Fibroblast of pulmonary artery (primary cell): ENCODE results near the gene KCNMA1.

Source experiments
- DNase-seq: peaks from one replicate; pipeline ENCODE4 v3.0.0-alpha.2; 2010; ENCODE audit warnings: low read depth
- H3K4me3 ChIP-seq: replicated peaks from 2 replicates; pipeline ENCODE4 v1.5.1; 2011; ENCODE audit warnings: low read depth, mild to moderate bottlenecking, control low read depth, low read length, moderate library complexity
- TF ChIP-seq, protein P1 (sequence below): IDR thresholded peaks from 2 replicates; pipeline ENCODE4 v1.5.1; 2011; ENCODE audit warnings: mild to moderate bottlenecking, control low read depth, low read length, inconsistent platforms; ENCODE audit errors: missing control alignments

The KCNMA1 gene

GRCh38 chr10:77566236-77566635 is 71.4 kb downstream of the KCNMA1 start:
- no peak for DNase-seq
- H3K4me3 ChIP-seq, result no peak overlapping the region
- TF ChIP-seq, protein P1, sequence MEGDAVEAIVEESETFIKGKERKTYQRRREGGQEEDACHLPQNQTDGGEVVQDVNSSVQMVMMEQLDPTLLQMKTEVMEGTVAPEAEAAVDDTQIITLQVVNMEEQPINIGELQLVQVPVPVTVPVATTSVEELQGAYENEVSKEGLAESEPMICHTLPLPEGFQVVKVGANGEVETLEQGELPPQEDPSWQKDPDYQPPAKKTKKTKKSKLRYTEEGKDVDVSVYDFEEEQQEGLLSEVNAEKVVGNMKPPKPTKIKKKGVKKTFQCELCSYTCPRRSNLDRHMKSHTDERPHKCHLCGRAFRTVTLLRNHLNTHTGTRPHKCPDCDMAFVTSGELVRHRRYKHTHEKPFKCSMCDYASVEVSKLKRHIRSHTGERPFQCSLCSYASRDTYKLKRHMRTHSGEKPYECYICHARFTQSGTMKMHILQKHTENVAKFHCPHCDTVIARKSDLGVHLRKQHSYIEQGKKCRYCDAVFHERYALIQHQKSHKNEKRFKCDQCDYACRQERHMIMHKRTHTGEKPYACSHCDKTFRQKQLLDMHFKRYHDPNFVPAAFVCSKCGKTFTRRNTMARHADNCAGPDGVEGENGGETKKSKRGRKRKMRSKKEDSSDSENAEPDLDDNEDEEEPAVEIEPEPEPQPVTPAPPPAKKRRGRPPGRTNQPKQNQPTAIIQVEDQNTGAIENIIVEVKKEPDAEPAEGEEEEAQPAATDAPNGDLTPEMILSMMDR, result no peak

- DNase-seq, result no peak
- H3K4me3 ChIP-seq, result no peak overlapping the region
- TF ChIP-seq, protein P1, result no peak
Observed at GRCh38 chr10:77565590-77566023, 72.0 kb downstream of the KCNMA1 start.

DNA sequence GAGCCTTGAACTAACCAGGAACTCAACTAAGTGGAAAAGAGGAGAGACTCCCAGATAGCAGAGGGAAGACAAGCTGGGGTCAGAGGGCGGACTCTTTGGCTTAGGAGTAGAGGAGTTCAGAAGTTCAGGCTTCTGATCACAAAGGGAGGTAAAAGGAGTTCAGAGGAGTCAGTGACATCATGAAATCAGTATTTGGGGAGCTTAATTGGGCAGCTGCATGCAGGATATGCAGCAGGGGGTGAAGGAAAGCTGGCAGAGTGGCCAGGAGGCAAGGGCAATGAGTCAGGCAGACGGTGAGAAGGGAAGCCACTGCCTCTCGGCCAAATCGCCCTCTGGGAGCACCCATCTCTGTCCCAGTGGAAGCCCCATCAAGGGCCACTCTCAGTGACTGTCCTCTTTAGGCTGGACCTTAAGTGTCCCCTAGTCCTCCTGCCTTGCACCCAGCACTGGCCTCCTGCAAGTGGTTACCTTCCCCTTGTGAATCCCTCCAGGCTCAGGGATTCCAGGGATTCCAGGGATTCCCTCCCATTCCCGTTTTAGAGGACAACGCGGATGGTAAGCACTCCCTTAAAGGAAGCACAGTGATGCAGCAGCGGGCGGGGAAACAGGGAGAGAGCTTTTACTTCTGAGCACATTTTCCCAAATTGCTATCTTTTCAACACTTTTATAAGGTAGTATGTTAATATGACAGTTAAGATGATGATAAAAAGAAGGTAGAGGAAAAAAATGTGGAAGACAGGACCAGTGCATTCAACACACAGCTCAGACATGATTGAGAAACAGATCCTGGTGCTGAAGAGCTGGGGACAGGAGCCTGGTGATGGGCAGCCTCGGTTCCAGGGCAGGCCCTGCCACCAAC is 72.6 kb downstream of the KCNMA1 start:
- TF ChIP-seq, protein P1, result no peak
- DNase-seq, result no peak
- no peak overlapping the region for H3K4me3 ChIP-seq

DNA sequence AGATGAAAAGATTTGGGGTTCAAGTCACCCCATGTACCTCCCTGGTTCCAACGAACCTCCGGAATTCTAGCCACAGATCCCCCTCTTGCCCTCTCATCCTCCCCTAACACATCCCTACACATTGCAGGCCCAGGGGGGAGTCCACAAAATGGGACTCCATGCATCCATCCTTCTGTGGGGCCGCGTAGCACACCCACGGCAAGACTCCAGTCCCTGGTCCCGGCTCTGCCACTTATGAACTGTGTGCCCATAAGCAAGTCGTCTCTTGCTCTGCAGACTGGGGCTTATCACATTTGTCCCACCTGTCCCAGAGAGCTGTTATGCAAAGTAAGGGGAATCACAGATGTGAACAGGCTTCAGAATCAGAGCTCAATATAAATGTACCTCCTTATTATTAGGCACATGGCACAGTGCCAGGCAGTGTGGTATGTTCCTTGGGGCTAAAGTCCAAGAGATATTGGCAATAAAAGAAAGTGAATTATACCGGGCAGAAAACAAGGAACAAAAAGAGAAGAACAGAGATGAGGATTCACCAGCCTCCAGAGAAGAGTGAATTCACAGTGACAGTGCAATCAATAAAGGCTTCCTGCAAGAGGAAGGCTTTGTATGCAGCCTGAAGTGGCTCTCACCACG is 73.9 kb downstream of the KCNMA1 start:
- TF ChIP-seq, protein P1, result no peak
- no peak for DNase-seq
- no peak overlapping the region for H3K4me3 ChIP-seq

GRCh38 chr10:77562742-77563141 is 74.9 kb downstream of the KCNMA1 start:
- TF ChIP-seq, protein P1, result no peak
- H3K4me3 ChIP-seq, result no peak overlapping the region
- no peak for DNase-seq

DNA sequence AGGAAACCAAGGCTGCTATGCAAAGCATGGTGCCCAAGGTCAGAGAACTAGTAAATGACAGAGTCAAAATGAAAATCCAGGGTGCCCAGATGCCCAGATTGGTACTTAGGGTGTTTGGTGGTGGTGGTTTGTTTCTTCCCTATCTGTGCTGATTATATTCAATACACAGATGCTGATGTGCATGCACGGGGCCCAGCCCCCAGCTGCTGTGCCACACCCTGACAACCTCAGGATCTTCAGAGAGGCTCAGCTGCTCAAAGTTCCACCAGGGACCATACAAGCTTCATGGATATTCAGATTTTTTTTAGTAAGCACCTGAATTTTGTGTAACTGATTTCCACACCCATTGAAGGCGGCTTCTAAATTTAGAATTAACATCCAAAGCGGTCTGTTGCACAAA is 75.6 kb downstream of the KCNMA1 start:
- TF ChIP-seq, protein P1, result no peak

GRCh38 chr10:77560471-77560870 is 77.1 kb downstream of the KCNMA1 start:
- TF ChIP-seq, protein P1, result no peak
- no peak for DNase-seq
- H3K4me3 ChIP-seq, result no peak overlapping the region

More for the DNA sequence above, 75.6 kb downstream of the KCNMA1 start:
- DNase-seq, result no peak
- no peak overlapping the region for H3K4me3 ChIP-seq
